MCF 10A (cell line): ENCODE data around the gene VAX1. TPM values are rescaled to one million over a fixed set of nuclear protein-coding genes. Genes with fewer than 3 reads are reported as not detected.

ENCODE experiments used
- BruUV-seq: library from RNA; stranded (reverse); fragments of 400-500 nt; replicated peaks from 2 replicates; lab custom pipeline; 2021; lab: Mats Ljungman, UMichigan
- CTCF ChIA-PET: fragments of 300-600 bp; sonication (Branson Sonifier 250); formaldehyde crosslinking; extraction: SDS; loops from one replicate; lab custom pipeline; 2021; ENCODE audit warnings: antibody characterized with exemption, inconsistent platforms; lab: Yijun Ruan, JAX
- POLR2A ChIA-PET: fragments of 300-600, 350-650 bp; sonication (Branson Sonifier 250); formaldehyde crosslinking; extraction: SDS; loops from one replicate; lab custom pipeline; 2020; ENCODE audit warnings: antibody characterized with exemption, inconsistent platforms; lab: Yijun Ruan, JAX
- DNase-seq: peaks from one replicate; pipeline ENCODE4 v3.0.0-alpha.2; 2018; ENCODE audit not compliant: unreplicated experiment
- H3K27ac Mint-ChIP-seq: one replicate; pipeline ENCODE4 v1.8.0; 2022; ENCODE audit warnings: mild to moderate bottlenecking, low read depth, mixed read lengths; ENCODE audit not compliant: unreplicated experiment
- H3K27me3 Mint-ChIP-seq: one replicate; pipeline ENCODE4 v1.8.0; 2022; ENCODE audit warnings: mixed read lengths; ENCODE audit not compliant: insufficient read depth, unreplicated experiment
- H3K36me3 Mint-ChIP-seq: one replicate; pipeline ENCODE4 v1.8.0; 2022; ENCODE audit warnings: mild to moderate bottlenecking, moderate library complexity, mixed read lengths; ENCODE audit not compliant: insufficient read depth, unreplicated experiment
- H3K4me1 Mint-ChIP-seq: one replicate; pipeline ENCODE4 v1.8.0; 2022; ENCODE audit warnings: mixed read lengths; ENCODE audit not compliant: insufficient read depth, unreplicated experiment
- H3K4me3 Mint-ChIP-seq: one replicate; pipeline ENCODE4 v1.8.0; 2022; ENCODE audit warnings: mild to moderate bottlenecking, moderate library complexity, mixed read lengths; ENCODE audit not compliant: unreplicated experiment
- H3K9me3 Mint-ChIP-seq: one replicate; pipeline ENCODE4 v1.8.0; 2022; ENCODE audit warnings: mixed read lengths; ENCODE audit not compliant: unreplicated experiment
- CTCF ChIP-seq: fragments of 200-600 bp; IDR thresholded peaks from one replicate; pipeline ENCODE4 v1.8.0; 2022; ENCODE audit warnings: antibody characterized with exemption, mild to moderate bottlenecking; ENCODE audit not compliant: unreplicated experiment
- intact Hi-C: fragments of 100-400 bp; cut with micrococcal nuclease; formaldehyde crosslinking; loops from 2 replicates; pipeline ENCODE4 v1.14.1; 2022
- total RNA-seq: library from RNA; stranded (reverse); gene quantifications from 2 replicates; pipeline ENCODE4 v1.2.3, GENCODE V29; 2022

The VAX1 gene
- total RNA-seq, 1 experiment from 2014 or later: not detected

- no peak for DNase-seq
- no TSS peak for BruUV-seq
- no peak for TF ChIP-seq CTCF
- Mint-ChIP-seq H3K27ac (no peak overlapping the region), H3K36me3 (no peaks in the 10 kb centered on the region), H3K27me3 (no peaks in the 10 kb centered on the region), H3K9me3 (no peaks in the 10 kb centered on the region), H3K4me1 (no peaks in the 10 kb centered on the region), H3K4me3 (no peak overlapping the region)
- CTCF ChIA-PET: no interaction called here
- POLR2A ChIA-PET: no interaction called here
- intact Hi-C loops: no loop called here
These were observed 43.2 kb downstream of the VAX1 start for GRCh38 chr10:117094856-117095255.

- intact Hi-C loops: no loop called here
- Mint-ChIP-seq H3K27ac (no peak overlapping the region), H3K36me3 (no peaks in the 10 kb centered on the region), H3K27me3 (no peaks in the 10 kb centered on the region), H3K4me1 (no peaks in the 10 kb centered on the region), H3K9me3 (no peaks in the 10 kb centered on the region), H3K4me3 (no peak overlapping the region)
- BruUV-seq: no TSS peak
- no peak for DNase-seq
- POLR2A ChIA-PET: interaction anchor here (0.5 kb wide), 1 partner anchor 10 kb away, joined by 4 read pairs; no protein-coding TSS in a partner anchor
- no peak for TF ChIP-seq CTCF
- CTCF ChIA-PET: interaction anchor here (0.9 to 2.0 kb wide), 2 partner anchors 74 to 75 kb away, joined by 3 to 6 read pairs; no protein-coding TSS in a partner anchor
These were observed 45.7 kb downstream of the VAX1 start for GRCh38 chr10:117092386-117092785.

- peaks cover 10% of the 10 kb centered on the region for H3K4me1 Mint-ChIP-seq
- TF ChIP-seq CTCF: no peak
- ChIA-PET POLR2A (no interaction called here), CTCF (no interaction called here)
- no peak overlapping the region for H3K4me3 Mint-ChIP-seq
- no peaks in the 10 kb centered on the region for H3K27me3 Mint-ChIP-seq
- BruUV-seq: no TSS peak
- no peak overlapping the region for H3K27ac Mint-ChIP-seq
- DNase-seq: no peak
- intact Hi-C loops: no loop called here
- H3K36me3 Mint-ChIP-seq: no peaks in the 10 kb centered on the region
- no peaks in the 10 kb centered on the region for H3K9me3 Mint-ChIP-seq
These were observed 47.2 kb downstream of the VAX1 start for GRCh38 chr10:117090834-117091233.

GRCh38 chr10:117087521-117087920 lies 50.5 kb downstream of the VAX1 start:
- Mint-ChIP-seq H3K4me3 (no peak overlapping the region), H3K4me1 (peaks cover 10% of the 10 kb centered on the region), H3K27ac (no peak overlapping the region), H3K9me3 (peaks cover 5% of the 10 kb centered on the region), H3K36me3 (peaks cover 6% of the 10 kb centered on the region), H3K27me3 (no peaks in the 10 kb centered on the region)
- POLR2A ChIA-PET: interaction anchor here (0.7 kb wide), 1 partner anchor 20 kb away, joined by 3 read pairs; no protein-coding TSS in a partner anchor
- no TSS peak for BruUV-seq
- no peak for DNase-seq
- intact Hi-C loops: no loop called here
- CTCF ChIA-PET: no interaction called here
- TF ChIP-seq CTCF: no peak
